Activated CD4-positive, alpha-beta T cell treated with anti-CD3 and anti-CD28 coated beads, Interleukin-2, Interleukin-6, amounts not matched to agents 100 ng/mL and 50 ng/mL, durations not matched to agents 16 hours and 8 hours (primary cell): ENCODE data around the gene DRAXIN.

Source experiments
- DNase-seq: peaks from one replicate; pipeline ENCODE4 v3.0.0-alpha.2; 2020

The DRAXIN gene

DNA sequence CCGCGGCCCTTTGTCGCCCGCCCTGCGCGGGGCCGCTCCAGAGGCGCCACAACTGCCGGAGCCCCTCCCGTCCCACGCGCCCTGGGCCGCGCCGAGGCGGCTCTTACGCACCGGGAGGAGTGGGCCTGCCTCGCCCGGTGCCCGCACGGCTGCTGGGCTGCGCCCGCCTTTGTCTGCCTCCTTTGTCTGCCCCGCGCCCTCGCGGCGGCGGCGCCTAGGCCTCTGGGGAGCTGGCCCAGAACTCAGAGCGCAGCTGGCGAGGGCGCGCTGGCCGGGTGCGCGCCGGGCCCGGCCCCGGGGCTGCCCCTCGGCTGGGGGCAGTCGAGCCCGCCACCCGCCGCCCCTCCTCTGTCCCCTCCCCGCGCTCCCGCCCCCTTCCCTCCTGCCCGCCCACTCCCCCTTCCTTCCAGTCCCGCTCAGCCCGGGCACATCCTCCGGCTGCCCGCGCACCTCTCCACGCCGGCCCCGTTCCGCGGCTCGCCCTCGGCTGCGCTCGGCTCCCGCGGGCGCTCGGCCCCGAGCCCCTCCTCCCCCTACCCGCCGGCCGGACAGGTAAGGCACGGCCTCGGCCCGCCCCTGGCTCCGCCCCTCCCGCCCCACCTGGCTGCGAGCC is at the start of gene DRAXIN:
Gene DRAXIN, plus strand, starts transcription at position 409 of the 613 bp plus-strand sequence. CDS start 14,549 bp downstream, outside the sequence.
- no peak for DNase-seq

DNA sequence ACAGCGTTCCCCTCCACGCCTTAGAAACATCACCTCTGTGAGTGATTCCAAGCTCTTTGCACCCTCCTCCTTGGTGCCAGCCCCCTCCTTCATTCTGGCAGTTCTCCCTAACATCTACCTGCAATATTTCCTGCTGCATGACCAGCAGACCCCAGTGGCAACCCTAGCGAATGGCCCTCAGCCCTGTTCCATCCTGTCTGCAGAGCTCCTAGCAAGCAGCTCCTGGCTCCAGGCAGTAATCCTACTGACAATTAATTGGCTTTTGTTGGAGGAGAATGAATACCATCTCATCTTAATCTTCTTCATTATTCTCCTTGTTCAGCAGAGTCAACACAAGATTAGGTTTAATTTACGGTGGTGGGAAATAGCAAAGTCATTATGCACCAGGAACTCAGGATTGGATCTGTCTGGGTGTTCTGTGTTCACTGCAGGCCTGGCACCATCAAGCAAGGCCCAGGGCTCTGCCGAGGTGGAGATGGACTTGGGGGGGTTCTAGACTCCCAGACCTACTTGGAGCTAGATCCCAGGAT is 49.7 kb upstream of the DRAXIN start:
- no peak for DNase-seq

GRCh38 chr1:11642418-11643017 is 49.0 kb upstream of the DRAXIN start:
- DNase-seq, result peak; percentile 78

DNA sequence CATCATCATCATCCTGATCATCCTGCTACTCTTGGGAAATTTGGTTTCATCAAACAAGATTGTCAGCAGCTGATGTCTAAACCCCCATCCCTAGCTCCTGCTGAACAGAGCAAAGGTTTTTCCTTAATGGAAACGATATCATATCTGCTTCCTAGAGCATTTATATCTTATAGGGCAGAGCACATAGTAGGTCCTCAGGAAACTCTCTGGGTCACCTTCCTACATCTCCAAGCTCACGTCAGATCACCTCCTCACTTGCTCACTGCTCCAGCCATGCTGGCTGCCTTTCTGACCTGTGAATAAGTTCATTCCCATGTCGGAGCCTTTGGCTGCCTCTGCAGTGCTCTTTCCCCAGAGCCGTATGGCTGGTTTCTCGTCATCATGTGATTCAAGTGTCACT is 47.7 kb upstream of the DRAXIN start:
- DNase-seq, result no peak

DNA sequence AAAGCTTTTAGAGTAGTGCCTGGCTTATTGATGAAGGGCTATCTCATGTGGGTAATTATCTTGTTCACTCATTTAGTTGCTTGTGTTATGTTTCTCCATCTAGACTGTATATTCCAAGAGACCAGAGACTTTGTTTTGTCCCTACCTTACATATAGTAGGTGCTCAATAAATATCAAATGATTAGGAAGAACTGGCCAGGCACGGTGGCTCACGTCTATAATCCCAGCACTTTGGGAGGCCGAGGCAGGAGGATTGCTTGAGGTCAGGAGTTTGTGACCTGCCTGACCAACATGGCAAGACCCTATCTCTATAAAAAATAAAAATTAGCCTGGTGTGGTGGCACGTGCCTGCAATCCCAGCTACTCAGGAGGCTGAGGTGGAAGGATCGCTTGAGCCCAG is 46.2 kb upstream of the DRAXIN start:
- DNase-seq, result no peak

DNA sequence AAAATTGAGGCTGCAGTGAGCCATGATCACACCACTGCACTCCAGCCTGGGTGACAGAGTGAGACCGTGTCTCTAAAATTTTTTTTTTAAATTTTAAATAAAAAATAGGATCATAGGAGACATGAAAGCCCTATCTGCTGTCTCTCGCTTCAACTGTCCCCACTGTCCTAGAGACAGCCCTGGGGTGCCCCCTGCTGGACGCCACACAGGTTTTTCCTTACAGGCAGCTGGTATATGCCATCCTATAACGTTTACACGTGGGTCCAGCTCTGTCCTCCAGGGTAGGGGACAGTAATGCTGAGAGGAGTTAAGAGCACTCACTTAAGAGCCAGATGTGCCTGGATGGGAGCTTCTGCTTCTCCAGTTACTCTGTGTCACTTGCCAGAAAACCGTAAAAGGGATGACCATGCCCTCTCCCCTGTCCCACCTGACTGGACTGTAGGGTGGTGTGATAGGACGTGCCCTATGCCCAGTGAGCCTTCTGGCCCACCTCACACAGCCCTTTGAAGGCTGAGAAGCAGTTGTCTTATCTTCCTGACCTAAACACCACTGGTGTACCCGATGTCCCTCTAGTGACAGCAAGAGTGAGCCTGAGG is 45.7 kb upstream of the DRAXIN start:
- peak; percentile 89 for DNase-seq

DNA sequence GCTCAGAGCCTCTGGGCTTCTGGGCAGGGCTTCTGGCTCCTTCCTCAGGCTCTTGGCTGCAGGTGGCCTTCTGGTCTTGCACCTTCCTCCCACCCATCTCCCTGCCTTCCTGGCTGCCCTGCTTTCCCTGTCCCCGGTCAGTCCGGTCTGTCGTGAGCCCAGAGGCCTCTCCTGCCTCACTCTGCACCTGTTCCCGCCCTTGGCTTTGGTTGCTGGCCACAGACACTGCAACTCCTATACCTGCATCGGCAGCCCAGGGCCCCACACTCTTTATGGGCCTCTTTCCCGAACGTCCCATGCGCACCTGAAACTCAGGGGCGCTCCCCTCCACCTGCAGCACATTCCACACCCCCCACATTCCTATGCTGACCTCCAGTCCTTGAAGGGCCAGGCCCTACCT is 45.2 kb upstream of the DRAXIN start:
- DNase-seq, result no peak

- DNase-seq, result no peak
Observed at GRCh38 chr1:11647333-11647732, 44.2 kb upstream of the DRAXIN start.

DNA sequence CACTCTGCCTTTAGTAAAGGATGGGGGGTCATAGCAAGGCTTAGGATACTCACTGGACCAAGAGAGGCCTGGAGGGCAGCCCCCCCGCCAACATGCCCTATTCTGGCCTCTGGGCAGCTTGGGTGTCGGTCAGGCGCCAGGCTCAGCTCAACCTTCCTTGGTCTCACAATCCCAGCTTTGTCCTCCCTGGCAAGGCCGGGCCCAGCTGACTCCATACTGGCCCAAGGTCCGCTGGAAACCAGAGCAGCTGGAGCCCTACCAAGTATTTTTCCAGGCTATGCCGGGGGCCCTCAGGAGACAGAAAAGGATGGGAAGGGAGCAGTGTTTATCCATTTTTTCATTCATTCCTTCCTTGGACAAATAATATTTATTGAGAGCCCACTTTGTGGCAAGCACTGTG is 43.5 kb upstream of the DRAXIN start:
- DNase-seq, result no peak

DNA sequence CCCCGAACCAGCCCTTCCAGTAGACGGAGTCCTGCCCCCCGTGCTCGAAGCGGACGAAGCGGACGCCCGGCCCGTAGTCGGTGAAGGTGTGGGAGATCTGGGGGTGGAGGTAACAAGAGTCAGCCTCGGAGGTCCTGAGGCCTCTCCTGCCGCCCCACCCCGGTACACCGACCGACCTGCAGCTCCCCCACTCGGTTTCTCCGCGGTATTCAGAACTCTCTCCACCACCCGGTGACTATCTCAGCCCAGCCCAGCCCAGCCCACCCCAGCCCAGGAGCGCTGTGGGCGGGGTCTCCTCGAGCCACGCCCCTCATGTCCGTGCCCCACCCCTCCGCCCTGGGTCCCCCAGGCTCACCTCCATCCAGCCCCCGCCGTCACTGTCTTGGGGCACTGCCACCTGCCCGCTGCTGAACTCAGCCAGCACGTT is 42.8 kb upstream of the DRAXIN start:
- peak; percentile 40 for DNase-seq

DNA sequence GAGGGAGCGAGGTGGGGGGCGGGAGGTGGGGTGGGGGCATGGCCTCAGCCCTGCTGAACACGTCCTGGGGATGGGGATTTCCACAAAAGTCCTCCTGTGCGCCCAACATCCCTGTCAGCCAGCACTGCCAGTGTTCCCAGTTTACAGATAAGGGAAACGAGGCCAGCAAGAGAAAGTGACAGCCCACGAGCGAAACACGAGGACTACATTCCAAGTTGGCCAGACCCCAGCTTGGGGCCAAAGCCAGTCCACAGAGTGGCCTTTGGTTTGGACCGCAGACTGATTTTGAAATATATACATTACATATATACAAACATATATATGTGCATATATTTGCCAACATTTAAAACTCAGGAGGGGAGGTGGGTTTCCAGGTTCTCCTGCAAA is 42.3 kb upstream of the DRAXIN start:
- DNase-seq, result no peak

DNA sequence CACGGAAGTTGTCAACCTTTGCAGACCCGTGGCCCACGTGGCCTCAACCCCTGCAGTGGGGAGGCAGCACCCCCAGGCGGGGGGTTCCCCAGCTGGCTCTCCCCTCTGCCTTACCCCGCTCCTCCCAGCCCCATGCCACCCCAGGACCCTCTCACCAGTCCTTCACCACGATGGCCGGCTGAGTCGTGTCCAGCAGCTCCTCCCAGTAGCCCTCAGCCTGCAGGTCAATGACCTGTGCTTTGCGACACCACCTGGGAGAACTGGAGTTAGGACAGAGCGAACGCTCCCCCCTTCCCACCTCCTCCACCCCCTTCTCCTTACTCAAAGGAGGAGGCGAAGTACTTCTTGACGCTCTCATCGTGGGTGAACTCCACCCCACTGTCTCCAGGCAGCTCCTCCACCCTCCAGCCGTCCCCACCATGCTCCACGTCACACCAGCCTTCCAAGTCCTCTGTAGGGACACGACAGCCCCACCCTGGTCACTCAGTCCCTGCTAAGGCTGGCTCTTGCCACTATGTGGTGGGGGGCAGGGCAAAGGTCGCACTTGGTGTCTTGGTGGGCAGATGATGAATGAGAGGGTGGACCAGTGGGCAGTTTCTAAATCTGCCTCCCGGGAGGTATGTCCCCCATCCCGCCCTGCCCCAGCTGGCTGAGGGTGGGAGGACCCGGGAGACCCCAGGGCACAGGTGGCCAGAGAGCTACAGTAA is 41.7 kb upstream of the DRAXIN start:
- DNase-seq, result no peak

DNA sequence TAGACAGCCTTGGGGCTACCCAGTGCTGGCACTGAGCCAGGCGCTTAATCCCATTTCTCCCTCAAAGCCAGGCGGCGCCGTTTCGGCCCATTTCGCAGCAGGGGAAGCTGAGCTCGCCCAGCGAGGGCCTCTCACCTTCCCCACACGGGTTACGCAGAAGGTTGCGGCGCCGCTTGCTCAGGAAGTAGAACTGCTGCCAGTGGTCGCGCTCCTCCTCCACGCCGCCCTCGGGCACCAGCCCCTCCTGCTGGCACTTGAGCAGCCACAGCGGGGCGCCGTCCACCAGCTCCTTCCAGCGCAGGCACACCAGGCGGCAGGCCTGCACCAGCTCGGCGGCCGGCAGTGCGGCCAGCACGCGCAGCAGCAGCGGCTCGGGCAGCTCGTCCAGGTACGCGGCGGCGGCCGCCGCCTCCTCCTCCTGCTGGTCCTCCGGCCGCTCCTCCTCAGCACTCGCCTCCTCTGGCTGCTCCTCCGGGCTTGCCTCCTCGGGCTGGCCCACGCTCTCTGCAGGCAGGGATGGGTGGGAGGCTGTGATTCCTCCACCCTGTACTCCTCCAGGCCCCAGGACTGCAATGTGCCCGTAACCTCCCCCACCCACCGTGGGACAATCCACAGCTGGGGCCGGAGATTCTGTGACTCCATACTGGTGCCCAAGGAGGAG is 41.0 kb upstream of the DRAXIN start:
- peak; percentile 86 for DNase-seq

DNA sequence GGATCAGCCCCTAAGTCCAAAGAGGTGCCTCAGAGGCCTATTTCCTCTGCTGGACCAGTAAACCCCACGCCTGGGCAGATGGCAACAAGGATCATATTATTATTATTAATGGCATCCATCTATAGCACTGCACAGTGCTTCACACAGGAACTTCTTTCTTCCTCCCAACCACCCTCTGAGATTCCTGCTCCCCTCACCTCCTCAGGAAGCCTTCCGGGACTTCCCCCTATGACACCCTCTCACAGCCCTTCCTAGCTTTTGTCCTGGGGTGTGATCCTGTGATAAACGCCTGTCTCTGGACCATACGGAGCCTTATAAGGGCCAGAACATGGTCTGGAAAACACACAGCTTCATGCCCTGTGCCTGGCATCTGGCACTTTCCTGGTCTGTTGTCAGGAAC is 40.5 kb upstream of the DRAXIN start:
- no peak for DNase-seq

GRCh38 chr1:11652203-11652780 is 39.2 kb upstream of the DRAXIN start:
- no peak for DNase-seq

DNA sequence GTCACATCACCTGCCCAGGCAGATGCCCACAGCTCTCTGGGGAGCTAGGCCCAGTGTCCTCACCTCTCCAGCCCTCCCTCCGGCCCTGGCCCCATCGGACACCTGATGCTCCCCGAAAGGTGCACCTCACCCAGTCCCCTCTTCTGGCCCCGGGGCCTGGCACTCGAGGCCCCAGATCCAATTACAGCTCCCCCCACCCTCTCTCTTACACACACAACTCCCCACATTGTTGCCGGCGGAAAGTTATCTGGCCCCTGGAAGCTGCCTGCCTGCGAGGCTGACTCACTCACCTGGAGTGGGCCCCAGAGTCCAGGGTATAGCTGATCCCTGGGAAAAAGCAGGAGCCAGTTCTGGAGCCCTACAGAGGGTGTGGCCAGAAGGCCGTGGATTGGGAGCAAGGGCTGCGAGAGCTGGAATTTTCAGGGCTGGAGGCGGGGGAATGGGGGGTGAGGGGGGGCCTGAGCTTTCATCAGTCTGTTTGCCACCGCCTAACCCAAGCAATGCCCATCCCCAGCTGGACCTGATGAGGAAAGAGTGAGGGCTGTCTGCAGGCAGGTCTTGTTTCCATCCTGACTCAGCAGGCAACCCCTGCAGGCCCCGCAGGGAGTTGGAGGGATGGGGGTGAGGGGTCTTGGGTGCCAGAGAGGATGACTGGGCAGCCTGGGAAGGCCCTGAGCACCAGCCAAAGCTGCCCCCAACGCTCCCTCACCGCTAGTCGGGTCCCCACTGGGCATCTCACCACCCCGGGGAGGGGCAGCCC is 38.2 kb upstream of the DRAXIN start:
- no peak for DNase-seq

DNA sequence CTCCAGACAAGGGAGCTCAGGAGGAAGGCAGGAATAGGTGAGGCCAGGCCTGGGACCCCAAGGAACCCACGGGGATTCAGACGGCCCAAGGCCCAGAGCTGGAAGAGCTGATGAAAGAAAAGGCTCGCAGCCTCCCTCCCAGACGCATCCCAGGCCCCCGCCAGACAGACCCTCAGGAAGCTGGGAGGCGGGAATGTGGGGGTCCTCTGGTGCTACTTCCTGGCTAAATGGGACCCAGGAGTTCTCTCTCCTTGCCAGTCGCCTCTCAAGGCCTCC is 37.7 kb upstream of the DRAXIN start:
- no peak for DNase-seq

DNA sequence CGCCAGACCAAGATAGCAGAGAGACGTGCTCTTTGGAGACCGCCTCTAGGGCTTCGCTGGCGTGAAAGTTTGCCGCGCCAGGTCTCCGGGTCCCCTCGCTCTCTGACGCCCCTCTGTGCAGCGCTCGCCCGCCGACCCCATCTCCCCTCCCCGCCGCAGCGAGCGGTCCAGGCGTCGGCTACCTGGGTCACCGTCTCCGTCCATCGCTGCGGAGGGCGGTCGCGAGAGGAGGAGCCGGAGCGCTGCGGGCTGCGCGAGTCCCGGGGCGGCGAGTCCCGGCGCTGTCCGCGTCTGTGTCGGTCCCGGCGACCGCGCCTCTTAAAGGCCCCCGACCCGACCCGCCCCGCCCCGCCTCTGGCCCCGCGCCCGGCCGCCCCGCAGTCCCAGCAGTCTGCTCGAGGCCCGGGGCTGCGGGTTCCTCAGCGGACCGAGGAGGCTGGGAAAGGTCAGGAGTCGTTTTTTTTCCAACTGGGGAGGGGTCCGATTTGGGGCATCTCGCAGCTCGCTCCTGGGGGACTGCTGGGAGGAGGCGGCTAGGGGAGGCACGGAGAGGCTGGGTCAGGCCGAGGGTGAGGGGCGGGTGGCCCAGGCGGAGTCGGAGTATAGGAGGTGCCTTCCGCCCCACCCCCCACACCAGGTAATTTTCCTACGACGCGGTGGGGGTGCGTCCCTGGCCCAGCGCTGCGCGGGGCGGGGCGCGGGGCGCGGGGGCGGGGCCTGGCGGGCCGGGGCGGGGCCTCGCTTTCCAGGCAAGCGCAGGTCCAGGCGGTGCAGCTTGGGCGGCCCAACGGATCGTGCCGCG is 37.2 kb upstream of the DRAXIN start, which contains the start of the genes FBXO2 and FBXO44:
Gene FBXO2, minus strand, starts transcription at position 293 of the 802 bp plus-strand sequence. Its CDS starts 89 bp downstream, at position 204.
Gene FBXO44, plus strand, starts transcription at position 741 of the 802 bp plus-strand sequence. CDS start 959 bp downstream, outside the sequence.
- DNase-seq, result peak; percentile 46

- no peak for DNase-seq
Observed at GRCh38 chr1:11654939-11655808, 36.3 kb upstream of the DRAXIN start.

GRCh38 chr1:11657654-11658053 is 33.9 kb upstream of the DRAXIN start:
- DNase-seq, result no peak
